SIG-M5 treated with dmso at 0.1 percent for 504 hours (cell line): ENCODE results near the gene CLDN17.

Experiments used
- DNase-seq: peaks from one replicate; lab custom pipeline; 2025; ENCODE audit not compliant: unreplicated experiment; lab: John Stamatoyannopoulos, UW

CLDN17 gene

GRCh38 chr21:30166705-30167104 lies at the start of gene CLDN17:
TSS of gene CLDN17 (minus strand) at chr21:30166805. CDS start at chr21:30166617, 188 bp downstream.
- DNase-seq: no peak

- no peak for DNase-seq
Measured at GRCh38 chr21:30216041-30216723, 49.6 kb upstream of the CLDN17 start, which contains the start of gene CLDN8. TSS of gene CLDN8 (minus strand) at chr21:30216097. CDS start at chr21:30215925, 172 bp downstream.

GRCh38 chr21:30211071-30211470 lies 44.5 kb upstream of the CLDN17 start:
- no peak for DNase-seq

DNA sequence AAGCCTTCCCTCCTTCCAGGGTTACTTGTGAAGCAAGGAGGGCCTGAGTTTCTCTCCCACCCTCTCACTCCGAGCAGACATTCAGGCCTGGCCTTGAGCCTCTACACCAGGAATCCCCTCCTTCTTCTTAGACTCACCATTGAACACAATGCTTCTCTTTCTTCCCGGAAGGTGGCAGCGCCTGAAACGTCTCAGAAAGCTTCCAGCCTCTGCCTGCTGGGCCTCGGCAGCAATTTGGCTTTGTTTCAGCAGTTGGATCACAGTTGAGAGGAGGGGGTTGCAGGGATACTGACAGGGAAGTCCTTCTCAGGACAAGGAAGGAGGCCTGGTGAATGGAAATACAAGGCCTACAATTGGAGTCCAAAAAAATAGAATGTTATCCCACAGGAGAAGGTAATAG lies 43.0 kb upstream of the CLDN17 start:
- DNase-seq: no peak

GRCh38 chr21:30207252-30207579 lies 40.6 kb upstream of the CLDN17 start:
- no peak for DNase-seq

DNA sequence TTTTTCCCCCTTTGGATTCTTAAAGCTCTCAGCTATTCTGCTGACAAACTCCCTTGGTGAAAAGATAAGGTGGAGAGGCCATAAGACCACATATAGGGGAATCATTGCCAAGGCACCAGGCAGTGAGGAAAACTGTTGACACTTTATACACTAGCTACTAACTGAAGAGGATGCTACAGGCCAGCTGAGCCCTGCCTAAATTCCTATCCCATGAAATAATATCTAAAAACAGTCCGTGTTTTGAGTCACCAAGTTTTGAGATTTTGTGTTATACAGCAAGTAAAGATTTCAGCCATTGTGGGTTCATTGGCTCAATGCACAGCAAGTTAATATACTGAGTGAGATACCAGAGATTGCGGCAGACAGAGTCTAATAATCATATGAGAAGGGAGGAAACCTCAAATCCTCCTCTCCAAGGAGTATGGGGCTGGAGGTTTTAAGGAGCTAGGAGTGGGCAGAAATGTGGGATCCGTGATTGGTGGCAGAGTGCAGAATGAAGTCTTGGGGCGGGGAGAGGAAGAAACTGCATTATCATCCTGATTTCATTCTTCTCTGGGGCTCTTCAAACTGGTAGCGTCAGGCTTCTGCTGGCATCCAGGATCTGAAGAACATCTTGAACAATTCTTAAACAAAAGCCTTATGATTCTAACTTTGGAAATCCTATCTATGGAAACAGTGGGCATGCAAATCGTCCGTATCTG lies 40.1 kb upstream of the CLDN17 start:
- DNase-seq: no peak

GRCh38 chr21:30200000-30200399 lies 33.4 kb upstream of the CLDN17 start:
- no peak for DNase-seq

DNA sequence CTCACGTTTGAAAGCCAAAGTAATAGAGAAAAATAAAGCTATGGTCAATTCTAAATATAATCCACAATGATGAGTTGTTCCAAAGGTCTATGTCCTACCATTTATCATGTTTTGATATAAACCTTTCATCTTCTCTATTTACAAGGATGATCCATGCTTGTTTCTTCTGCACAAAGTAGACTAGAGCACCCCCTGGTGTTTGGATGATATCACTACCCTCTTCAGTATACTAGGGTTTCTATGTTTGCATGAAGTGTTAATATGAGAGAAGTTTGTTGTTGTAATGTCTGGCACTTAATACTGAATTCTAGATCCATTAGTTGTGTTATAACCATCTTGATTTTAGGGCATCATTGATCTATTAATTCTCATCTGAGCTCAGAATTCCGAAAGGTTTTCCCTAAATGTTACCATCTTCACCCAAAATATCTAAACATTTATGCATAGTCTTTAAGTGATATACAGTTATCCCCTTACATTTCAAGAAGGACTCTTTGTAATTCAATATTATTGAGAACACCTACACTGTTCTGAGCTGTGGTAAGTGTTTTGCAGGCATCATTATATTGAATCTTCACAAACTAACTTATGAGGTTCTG lies 28.2 kb upstream of the CLDN17 start:
- DNase-seq: peak; percentile 49

DNA sequence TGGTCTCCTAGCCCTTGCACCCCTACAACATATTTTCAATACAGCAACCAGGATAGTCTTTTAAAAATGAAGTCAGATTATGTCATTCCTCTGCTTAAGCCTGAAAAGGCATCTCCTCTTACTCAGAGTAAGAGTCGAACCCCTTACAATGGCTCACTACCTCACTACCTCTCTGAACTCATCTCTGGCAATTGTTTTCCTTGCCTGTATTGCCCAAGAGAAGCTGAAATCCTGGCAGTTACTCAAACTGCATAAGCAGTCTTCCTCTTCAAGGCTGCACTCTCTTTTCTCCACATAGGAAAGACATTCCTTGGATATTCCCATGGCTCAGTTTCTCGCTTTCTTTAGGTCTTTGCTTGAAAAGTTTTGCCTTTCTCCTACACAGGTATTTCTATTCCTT lies 26.6 kb upstream of the CLDN17 start:
- DNase-seq: no peak

DNA sequence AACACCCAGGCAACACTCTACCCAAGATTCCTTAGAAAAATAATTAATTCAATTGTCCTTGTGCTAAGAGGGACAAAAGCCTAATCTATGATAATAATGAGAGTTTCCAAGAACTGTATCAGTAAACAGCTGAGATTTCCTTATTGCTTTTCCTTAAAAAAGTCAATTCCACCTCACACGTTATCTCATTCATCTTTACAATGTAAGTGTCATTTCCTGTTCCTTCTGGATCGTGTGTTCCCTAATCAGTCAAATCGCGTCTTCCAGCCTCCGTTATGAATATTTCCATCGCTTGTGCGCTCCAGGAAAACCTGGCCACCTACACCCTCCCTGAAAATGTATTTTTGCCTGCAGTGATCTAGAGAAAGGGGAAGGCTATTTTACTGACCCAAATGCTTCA lies 23.9 kb upstream of the CLDN17 start:
- DNase-seq: no peak

GRCh38 chr21:30189773-30190172 lies 23.2 kb upstream of the CLDN17 start:
- no peak for DNase-seq

DNA sequence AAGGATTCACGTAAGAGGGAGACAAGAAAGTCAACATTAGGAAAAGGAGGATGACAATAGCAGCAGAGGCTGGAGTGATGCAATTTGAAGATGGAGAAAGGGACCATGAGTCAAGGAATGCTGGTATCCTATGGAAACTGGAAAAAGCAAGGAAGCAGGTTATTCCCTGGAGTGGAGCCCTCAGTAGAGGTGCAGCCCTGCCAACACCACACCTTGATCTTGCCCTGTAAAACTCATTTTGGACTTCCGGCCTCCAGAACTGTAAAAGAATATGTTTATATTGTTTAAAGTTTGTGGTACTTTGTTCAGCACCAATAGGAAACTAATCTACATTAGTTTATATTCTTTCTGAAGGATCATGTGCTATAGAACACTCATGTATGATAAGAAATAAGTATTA lies 19.6 kb upstream of the CLDN17 start:
- no peak for DNase-seq

GRCh38 chr21:30168086-30168485 lies 1.5 kb upstream of the CLDN17 start:
- DNase-seq: no peak

GRCh38 chr21:30166171-30166570 lies 434 bp downstream of the CLDN17 start:
- DNase-seq: no peak

DNA sequence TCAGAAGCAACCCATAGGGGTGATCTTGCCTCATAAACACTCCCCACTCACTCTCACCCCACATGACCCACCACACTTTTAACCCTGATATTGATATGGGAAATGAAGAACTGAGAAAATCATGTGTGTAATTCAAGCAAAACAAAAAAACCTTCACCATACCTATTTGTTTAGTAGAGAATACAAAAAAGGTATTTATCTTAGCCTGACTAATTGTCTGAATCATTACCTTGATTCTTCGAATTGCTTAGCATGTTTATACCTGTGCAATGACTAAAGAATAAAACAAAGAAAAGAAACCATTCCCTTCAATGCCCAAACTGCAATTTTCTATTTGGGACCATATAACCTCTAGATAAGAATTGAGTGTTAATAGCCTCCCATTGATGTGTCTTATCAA lies 1.8 kb downstream of the CLDN17 start:
- DNase-seq: no peak

DNA sequence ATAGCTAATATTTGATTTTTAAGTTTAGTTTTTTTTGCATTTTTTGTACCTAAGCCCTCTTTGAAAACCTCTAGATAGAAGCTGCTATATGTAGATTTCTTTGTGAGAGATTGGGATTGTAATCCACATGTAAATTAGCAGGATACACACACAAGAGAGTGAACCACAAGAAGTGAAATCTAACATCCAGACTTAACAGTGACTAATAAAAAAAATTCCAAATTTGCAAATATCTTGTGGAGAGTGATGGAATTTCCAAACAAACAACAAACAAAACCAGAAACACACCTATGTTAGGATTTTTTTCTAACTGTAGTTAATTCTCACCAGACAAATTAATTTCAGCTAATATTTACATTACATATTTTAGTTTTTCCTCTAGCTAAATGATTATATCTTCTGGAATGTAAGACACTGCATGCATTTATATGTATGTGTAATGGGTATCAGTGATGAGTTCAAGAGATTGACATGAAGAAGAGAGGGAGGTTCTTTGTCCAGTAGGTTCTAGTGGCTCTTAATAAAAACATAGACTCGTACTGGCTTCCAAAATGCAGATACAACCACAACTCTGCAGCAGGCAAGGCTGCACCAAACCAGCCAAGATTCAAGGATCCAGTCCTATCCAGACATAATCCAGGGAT lies 12.8 kb downstream of the CLDN17 start:
- DNase-seq: no peak

GRCh38 chr21:30152792-30153191 lies 13.8 kb downstream of the CLDN17 start:
- no peak for DNase-seq

- DNase-seq: no peak
Measured at GRCh38 chr21:30148906-30149305, 17.7 kb downstream of the CLDN17 start.

- no peak for DNase-seq
Measured at GRCh38 chr21:30146558-30147282, 19.9 kb downstream of the CLDN17 start.

DNA sequence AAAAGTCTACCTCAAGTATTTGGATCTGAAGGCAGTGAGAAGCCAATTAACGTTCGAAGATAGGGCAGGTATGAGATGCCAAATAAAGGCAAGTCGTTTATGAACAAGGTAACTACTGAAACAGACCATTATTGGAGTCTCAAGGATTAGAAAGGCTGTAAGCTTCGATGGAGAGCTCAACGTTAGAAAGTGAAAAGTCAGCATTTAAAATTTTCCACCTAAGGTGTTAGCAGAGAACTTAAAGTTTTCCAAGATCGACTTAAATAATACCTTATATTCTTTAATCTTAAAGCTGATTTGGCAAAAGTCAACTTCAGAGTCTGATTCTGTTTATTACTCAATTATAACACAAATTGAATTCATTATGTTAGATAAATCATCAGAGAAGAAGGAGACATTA lies 28.1 kb downstream of the CLDN17 start:
- no peak for DNase-seq

GRCh38 chr21:30129246-30129645 lies 37.4 kb downstream of the CLDN17 start:
- no peak for DNase-seq
